ENCODE measurements around the gene GHSR. TPM values are rescaled to one million over a fixed set of nuclear protein-coding genes. Genes with fewer than 3 reads are reported as not detected.

Gene GHSR
- polyA plus RNA-seq, 1 donor from 2014 or later: not detected

GRCh38 chr3:172475703-172476102, 27.4 kb upstream of the GHSR start:
- Histone ChIP-seq H3K27me3 (ENCODE audit: insufficient read depth, low read depth, low read length) (no peaks in the 10 kb centered on the region), H3K9me2 (ENCODE audit: insufficient read depth, low read length) (no peaks in the 10 kb centered on the region), H3K9me3 (ENCODE audit: low read length) (no peaks in the 10 kb centered on the region), H3K79me2 (replicated peaks; ENCODE audit: insufficient read depth, low read length) (no peaks in the 10 kb centered on the region), H3K4me2 (ENCODE audit: low read length) (no peak overlapping the region), H4K20me1 (ENCODE audit: insufficient read depth) (no peaks in the 10 kb centered on the region), H3F3A (ENCODE audit: insufficient read depth, low read length, poor library complexity, severe bottlenecking) (no peaks in the 10 kb centered on the region), H3K9ac (ENCODE audit: low read length) (no peak overlapping the region), H3K4me3 (ENCODE audit: low read length) (no peak overlapping the region), H3K27ac (ENCODE audit: low read length) (no peak overlapping the region), H2AFZ (ENCODE audit: low read depth, low read length) (no peak overlapping the region), H3K36me3 (ENCODE audit: insufficient read depth, low read length) (no peaks in the 10 kb centered on the region)
- TF ChIP-seq MXI1 (conservative IDR thresholded peaks at IDR 0.05; ENCODE audit: poor library complexity, severe bottlenecking) (no peak), EP300 (conservative IDR thresholded peaks at IDR 0.05; ENCODE audit: poor library complexity, severe bottlenecking) (no peak), REST (IDR thresholded peaks at IDR 0.05; ENCODE audit: borderline replicate concordance) (no peak), TAF1 (IDR thresholded peaks at IDR 0.05; ENCODE audit: low read depth) (no peak), POLR2AphosphoS5 (IDR thresholded peaks at IDR 0.05) (no peak), RAD21 (conservative IDR thresholded peaks at IDR 0.05) (no peak), SMC3 (conservative IDR thresholded peaks at IDR 0.05; ENCODE audit: poor library complexity) (no peak), EZH2 (IDR thresholded peaks at IDR 0.05; ENCODE audit: borderline replicate concordance, insufficient read depth, low read length, poor library complexity, severe bottlenecking) (no peak)
- TF ChIP-seq, protein P1, sequence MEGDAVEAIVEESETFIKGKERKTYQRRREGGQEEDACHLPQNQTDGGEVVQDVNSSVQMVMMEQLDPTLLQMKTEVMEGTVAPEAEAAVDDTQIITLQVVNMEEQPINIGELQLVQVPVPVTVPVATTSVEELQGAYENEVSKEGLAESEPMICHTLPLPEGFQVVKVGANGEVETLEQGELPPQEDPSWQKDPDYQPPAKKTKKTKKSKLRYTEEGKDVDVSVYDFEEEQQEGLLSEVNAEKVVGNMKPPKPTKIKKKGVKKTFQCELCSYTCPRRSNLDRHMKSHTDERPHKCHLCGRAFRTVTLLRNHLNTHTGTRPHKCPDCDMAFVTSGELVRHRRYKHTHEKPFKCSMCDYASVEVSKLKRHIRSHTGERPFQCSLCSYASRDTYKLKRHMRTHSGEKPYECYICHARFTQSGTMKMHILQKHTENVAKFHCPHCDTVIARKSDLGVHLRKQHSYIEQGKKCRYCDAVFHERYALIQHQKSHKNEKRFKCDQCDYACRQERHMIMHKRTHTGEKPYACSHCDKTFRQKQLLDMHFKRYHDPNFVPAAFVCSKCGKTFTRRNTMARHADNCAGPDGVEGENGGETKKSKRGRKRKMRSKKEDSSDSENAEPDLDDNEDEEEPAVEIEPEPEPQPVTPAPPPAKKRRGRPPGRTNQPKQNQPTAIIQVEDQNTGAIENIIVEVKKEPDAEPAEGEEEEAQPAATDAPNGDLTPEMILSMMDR (IDR thresholded peaks at IDR 0.05; ENCODE audit: poor library complexity, severe bottlenecking): no peak

GRCh38 chr3:172471903-172472302, 23.6 kb upstream of the GHSR start:
- H4K20me1 ChIP-seq (ENCODE audit: insufficient read depth): no peaks in the 10 kb centered on the region
- H3K27me3 ChIP-seq (ENCODE audit: insufficient read depth, low read depth, low read length): no peaks in the 10 kb centered on the region
- H3K4me2 ChIP-seq (ENCODE audit: low read length): no peak overlapping the region
- no peaks in the 10 kb centered on the region for H3K79me2 ChIP-seq (replicated peaks; ENCODE audit: insufficient read depth, low read length)
- H2AFZ ChIP-seq (ENCODE audit: low read depth, low read length): no peak overlapping the region
- H3K9me3 ChIP-seq (ENCODE audit: low read length): no peaks in the 10 kb centered on the region
- no peak overlapping the region for H3K4me3 ChIP-seq (ENCODE audit: low read length)
- no peaks in the 10 kb centered on the region for H3K36me3 ChIP-seq (ENCODE audit: insufficient read depth, low read length)
- H3K9me2 ChIP-seq (ENCODE audit: insufficient read depth, low read length): no peaks in the 10 kb centered on the region
- no peak overlapping the region for H3K27ac ChIP-seq (ENCODE audit: low read length)
- H3K9ac ChIP-seq (ENCODE audit: low read length): no peak overlapping the region
- H3F3A ChIP-seq (ENCODE audit: insufficient read depth, low read length, poor library complexity, severe bottlenecking): no peaks in the 10 kb centered on the region
- no peak for TF ChIP-seq SMC3 (conservative IDR thresholded peaks at IDR 0.05; ENCODE audit: poor library complexity)
- no peak for TF ChIP-seq EZH2 (IDR thresholded peaks at IDR 0.05; ENCODE audit: borderline replicate concordance, insufficient read depth, low read length, poor library complexity, severe bottlenecking)
- no peak for TF ChIP-seq MXI1 (conservative IDR thresholded peaks at IDR 0.05; ENCODE audit: poor library complexity, severe bottlenecking)
- TF ChIP-seq REST (IDR thresholded peaks at IDR 0.05; ENCODE audit: borderline replicate concordance): no peak
